ENCODE results near the gene SCFD2.
A peak's percentile ranks its signal among the peaks of the same experiment; 100 is the strongest.

Gene SCFD2

GRCh38 chr4:53012738-53013137 lies 353.1 kb downstream of the SCFD2 start:
- no peak overlapping the region for H3K4me3 ChIP-seq (ENCODE audit: control insufficient read depth, low read depth, low read length)
- DNase-seq (ENCODE audit: low read depth), result peak; percentile 69
- TF ChIP-seq, protein P1, sequence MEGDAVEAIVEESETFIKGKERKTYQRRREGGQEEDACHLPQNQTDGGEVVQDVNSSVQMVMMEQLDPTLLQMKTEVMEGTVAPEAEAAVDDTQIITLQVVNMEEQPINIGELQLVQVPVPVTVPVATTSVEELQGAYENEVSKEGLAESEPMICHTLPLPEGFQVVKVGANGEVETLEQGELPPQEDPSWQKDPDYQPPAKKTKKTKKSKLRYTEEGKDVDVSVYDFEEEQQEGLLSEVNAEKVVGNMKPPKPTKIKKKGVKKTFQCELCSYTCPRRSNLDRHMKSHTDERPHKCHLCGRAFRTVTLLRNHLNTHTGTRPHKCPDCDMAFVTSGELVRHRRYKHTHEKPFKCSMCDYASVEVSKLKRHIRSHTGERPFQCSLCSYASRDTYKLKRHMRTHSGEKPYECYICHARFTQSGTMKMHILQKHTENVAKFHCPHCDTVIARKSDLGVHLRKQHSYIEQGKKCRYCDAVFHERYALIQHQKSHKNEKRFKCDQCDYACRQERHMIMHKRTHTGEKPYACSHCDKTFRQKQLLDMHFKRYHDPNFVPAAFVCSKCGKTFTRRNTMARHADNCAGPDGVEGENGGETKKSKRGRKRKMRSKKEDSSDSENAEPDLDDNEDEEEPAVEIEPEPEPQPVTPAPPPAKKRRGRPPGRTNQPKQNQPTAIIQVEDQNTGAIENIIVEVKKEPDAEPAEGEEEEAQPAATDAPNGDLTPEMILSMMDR (conservative IDR thresholded peaks at IDR 0.05; ENCODE audit: control insufficient read depth, insufficient read depth, low read depth, low read length), result no peak

GRCh38 chr4:53011259-53011905 lies 354.5 kb downstream of the SCFD2 start:
- TF ChIP-seq, protein P1 (conservative IDR thresholded peaks at IDR 0.05; ENCODE audit: control insufficient read depth, insufficient read depth, low read depth, low read length), result no peak
- no peak overlapping the region for H3K4me3 ChIP-seq (ENCODE audit: control insufficient read depth, low read depth, low read length)
- no peak for DNase-seq (ENCODE audit: low read depth)

GRCh38 chr4:53010318-53010717 lies 355.5 kb downstream of the SCFD2 start:
- DNase-seq (ENCODE audit: low read depth), result peak; percentile 75
- no peak overlapping the region for H3K4me3 ChIP-seq (ENCODE audit: control insufficient read depth, low read depth, low read length)
- TF ChIP-seq, protein P1 (conservative IDR thresholded peaks at IDR 0.05; ENCODE audit: control insufficient read depth, insufficient read depth, low read depth, low read length), result no peak

DNA sequence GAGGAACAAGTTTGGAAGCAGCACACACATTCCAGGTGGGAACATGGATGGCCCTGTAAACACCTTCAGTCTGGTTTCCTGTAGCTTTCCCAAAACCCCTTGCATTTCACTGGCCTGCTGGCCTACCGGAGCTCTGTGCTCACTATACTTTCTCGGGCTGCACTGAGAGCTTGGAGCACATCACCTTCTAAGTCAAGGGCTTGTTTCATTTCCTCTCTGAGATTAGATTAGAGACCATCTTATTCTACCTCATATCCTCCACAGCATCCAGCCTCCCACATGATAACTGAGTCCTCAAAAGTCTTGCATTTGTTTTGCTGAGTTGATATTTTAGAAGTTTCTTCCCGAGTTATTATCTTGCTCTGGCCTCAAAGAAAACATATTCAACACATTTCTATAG lies 356.0 kb downstream of the SCFD2 start:
- TF ChIP-seq, protein P1 (conservative IDR thresholded peaks at IDR 0.05; ENCODE audit: control insufficient read depth, insufficient read depth, low read depth, low read length), result no peak
- no peak for DNase-seq (ENCODE audit: low read depth)

GRCh38 chr4:53007024-53007423 lies 358.8 kb downstream of the SCFD2 start:
- TF ChIP-seq, protein P1 (conservative IDR thresholded peaks at IDR 0.05; ENCODE audit: control insufficient read depth, insufficient read depth, low read depth, low read length), result no peak
- no peak for DNase-seq (ENCODE audit: low read depth)
- H3K4me3 ChIP-seq (ENCODE audit: control insufficient read depth, low read depth, low read length), result no peak overlapping the region

More for the DNA sequence above, 356.0 kb downstream of the SCFD2 start:
- H3K4me3 ChIP-seq (ENCODE audit: control insufficient read depth, low read depth, low read length), result no peak overlapping the region

DNA sequence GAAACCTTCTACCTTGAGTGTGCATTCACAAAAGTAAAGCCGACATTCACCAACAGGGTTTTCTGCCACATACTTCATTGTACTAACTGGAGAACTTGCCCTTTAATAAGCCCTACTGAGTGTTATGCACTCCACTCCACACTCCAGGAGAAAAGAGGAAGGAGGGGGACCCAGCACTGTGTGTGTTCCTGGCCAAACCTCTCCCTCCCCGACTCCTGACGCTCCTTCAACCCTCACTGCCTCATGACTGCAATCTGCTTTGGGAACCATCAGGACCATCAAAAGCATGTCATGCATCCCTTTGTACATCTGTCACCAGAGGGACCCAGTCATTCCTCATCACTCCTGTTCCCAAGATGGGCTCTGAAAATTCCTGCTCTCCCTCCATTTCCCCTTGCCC lies 360.1 kb downstream of the SCFD2 start:
- no peak overlapping the region for H3K4me3 ChIP-seq (ENCODE audit: control insufficient read depth, low read depth, low read length)
- TF ChIP-seq, protein P1 (conservative IDR thresholded peaks at IDR 0.05; ENCODE audit: control insufficient read depth, insufficient read depth, low read depth, low read length), result no peak
- no peak for DNase-seq (ENCODE audit: low read depth)

- no peak overlapping the region for H3K4me3 ChIP-seq (ENCODE audit: control insufficient read depth, low read depth, low read length)
- DNase-seq (ENCODE audit: low read depth), result no peak
- TF ChIP-seq, protein P1 (conservative IDR thresholded peaks at IDR 0.05; ENCODE audit: control insufficient read depth, insufficient read depth, low read depth, low read length), result no peak
These were observed 360.7 kb downstream of the SCFD2 start for GRCh38 chr4:53005149-53005546.

Measured in fibroblast of mammary gland (primary cell).